GM13977 (cell line): ENCODE data around the gene CTSH.

ENCODE experiments used
- DNase-seq: peaks from one replicate; pipeline ENCODE4 v3.0.0; 2012; ENCODE audit warnings: low spot score
- CTCF ChIP-seq: IDR thresholded peaks from 2 replicates; pipeline ENCODE4 v1.5.1; 2012; ENCODE audit warnings: mild to moderate bottlenecking, control low read depth; ENCODE audit not compliant: insufficient read depth; ENCODE audit errors: extremely low read depth, missing control alignments
- in situ Hi-C: fragments of 300-500 bp; cut with MboI; formaldehyde crosslinking; loops from one replicate; pipeline ENCODE4 v1.12.0; 2022; ENCODE audit warnings: low sequenced_read_pairs, low pct_unique_long_range_greater_than_20kb, mixed read lengths, inconsistent platforms; ENCODE audit not compliant: unreplicated experiment

CTSH gene

GRCh38 chr15:78990278-78990677 lies 45.4 kb upstream of the CTSH start:
- in situ Hi-C loops, result no loop called here
- no peak for TF ChIP-seq CTCF
- no peak for DNase-seq

GRCh38 chr15:78989701-78990240 lies 44.9 kb upstream of the CTSH start:
- in situ Hi-C loops, result loop anchor here (10.0 kb wide), 1 partner anchor 75 kb away; no protein-coding TSS in a partner anchor
- no peak for TF ChIP-seq CTCF
- no peak for DNase-seq

- TF ChIP-seq CTCF, result no peak
- in situ Hi-C loops, result loop anchor here (10.0 kb wide), 1 partner anchor 74 kb away; no protein-coding TSS in a partner anchor
- peak; percentile 48 for DNase-seq
These were observed 43.6 kb upstream of the CTSH start for GRCh38 chr15:78988361-78988911.

- in situ Hi-C loops, result loop anchor here (10.0 kb wide), 1 partner anchor 73 kb away; no protein-coding TSS in a partner anchor
- TF ChIP-seq CTCF, result peak; percentile 25
- no peak for DNase-seq
These were observed 42.9 kb upstream of the CTSH start for GRCh38 chr15:78987556-78988360.

GRCh38 chr15:78985859-78986475 lies 41.1 kb upstream of the CTSH start:
- in situ Hi-C loops, result loop anchor here (10.0 kb wide), 1 partner anchor 71 kb away; no protein-coding TSS in a partner anchor
- no peak for DNase-seq
- no peak for TF ChIP-seq CTCF

- in situ Hi-C loops, result loop anchor here (10.0 kb wide), 1 partner anchor 69 kb away; no protein-coding TSS in a partner anchor
- DNase-seq, result no peak
- TF ChIP-seq CTCF, result no peak
These were observed 39.2 kb upstream of the CTSH start for GRCh38 chr15:78984041-78984440.
